Cardiac fibroblast (primary cell): ENCODE data around the gene FAM50B.

Experiments
- DNase-seq, 2 donors: peaks; one replicate each; pipeline versions ENCODE4 v3.0.0 to v3.0.0-alpha.2; 2010; ENCODE audit warnings: low read depth in 2 of 2
- H3K4me3 ChIP-seq, 2 donors: replicated peaks in 1 of 2; 1 replicate in 1 of 2; 2 replicates in 1 of 2; pipeline ENCODE4 v1.5.1; 2011; ENCODE audit warnings: low read depth in 2 of 2, low read length in 2 of 2, mild to moderate bottlenecking in 2 of 2, moderate library complexity in 1 of 2
- TF ChIP-seq, protein P1 (sequence below): IDR thresholded peaks from one replicate; pipeline ENCODE4 v1.5.1; 2011; ENCODE audit warnings: low read depth, mild to moderate bottlenecking, low read length, inconsistent platforms

The FAM50B gene

DNA sequence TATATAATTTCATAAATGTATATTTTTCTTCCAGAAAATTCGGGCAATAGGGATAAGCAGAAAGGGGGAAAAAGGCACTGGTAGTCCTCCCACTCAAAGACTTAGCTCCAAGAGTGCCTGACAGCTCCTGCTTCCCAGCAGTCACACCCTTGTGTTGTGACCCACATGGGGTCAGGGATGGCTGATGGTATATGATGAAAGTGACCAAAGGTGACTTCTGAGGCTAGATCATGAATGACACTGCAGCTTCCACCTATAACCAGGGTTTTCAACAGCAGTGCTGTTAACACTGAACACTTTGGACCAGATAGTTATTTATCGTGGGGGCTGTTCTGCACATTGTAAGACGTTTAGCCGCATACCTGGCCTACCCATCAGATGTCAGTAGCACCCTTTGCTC, 22.3 kb downstream of the FAM50B start:
- no peak for DNase-seq
- TF ChIP-seq, protein P1, sequence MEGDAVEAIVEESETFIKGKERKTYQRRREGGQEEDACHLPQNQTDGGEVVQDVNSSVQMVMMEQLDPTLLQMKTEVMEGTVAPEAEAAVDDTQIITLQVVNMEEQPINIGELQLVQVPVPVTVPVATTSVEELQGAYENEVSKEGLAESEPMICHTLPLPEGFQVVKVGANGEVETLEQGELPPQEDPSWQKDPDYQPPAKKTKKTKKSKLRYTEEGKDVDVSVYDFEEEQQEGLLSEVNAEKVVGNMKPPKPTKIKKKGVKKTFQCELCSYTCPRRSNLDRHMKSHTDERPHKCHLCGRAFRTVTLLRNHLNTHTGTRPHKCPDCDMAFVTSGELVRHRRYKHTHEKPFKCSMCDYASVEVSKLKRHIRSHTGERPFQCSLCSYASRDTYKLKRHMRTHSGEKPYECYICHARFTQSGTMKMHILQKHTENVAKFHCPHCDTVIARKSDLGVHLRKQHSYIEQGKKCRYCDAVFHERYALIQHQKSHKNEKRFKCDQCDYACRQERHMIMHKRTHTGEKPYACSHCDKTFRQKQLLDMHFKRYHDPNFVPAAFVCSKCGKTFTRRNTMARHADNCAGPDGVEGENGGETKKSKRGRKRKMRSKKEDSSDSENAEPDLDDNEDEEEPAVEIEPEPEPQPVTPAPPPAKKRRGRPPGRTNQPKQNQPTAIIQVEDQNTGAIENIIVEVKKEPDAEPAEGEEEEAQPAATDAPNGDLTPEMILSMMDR, result no peak
- no peak overlapping the region for H3K4me3 ChIP-seq

DNA sequence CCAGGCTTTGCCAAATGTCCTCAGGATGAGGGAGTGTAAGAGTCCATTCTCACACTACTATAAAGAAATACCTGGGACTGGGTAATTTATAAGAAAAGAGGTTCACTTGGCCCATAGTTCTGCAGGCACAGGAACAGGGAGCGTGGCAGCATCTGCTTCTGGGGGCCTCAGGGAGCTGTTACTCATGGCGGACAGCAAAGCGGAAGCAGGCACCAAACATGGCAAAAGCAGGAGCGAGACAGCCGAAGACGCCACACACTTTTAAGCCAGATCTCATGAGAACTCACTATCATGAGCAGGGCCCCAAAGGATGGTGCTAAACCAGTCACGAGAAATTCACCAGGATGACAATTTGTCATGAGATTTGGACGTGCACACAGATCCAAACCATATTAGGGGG, 22.8 kb downstream of the FAM50B start:
- no peak for DNase-seq
- TF ChIP-seq, protein P1, result no peak
- H3K4me3 ChIP-seq, result no peak overlapping the region

- TF ChIP-seq, protein P1, result no peak
- DNase-seq, result no peak
- no peak overlapping the region for H3K4me3 ChIP-seq
Observed at GRCh38 chr6:3872370-3872854, 23.2 kb downstream of the FAM50B start.

GRCh38 chr6:3873051-3873450, 23.9 kb downstream of the FAM50B start:
- DNase-seq, result no peak
- H3K4me3 ChIP-seq, result no peak overlapping the region
- TF ChIP-seq, protein P1, result no peak

DNA sequence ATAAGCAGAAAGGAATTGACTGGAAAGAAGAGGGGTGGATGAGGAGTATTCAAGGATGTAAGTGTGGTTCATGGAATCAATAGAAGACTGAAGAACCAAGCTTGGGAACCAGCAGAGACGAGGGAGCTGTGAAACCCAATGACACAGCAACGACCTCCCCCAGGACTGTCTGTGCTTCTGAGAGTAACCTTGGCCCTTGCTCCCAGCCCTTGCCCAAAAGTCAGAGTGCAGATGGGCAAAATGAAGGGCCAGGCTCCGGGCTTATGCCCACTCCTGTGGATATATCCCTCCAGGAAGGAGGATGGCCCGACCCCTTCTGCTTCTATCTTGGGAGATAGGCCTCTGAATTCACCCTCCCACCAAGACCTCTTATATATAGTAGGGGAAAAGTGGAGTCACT, 24.9 kb downstream of the FAM50B start:
- TF ChIP-seq, protein P1, result no peak
- no peak for DNase-seq
- H3K4me3 ChIP-seq, result no peak overlapping the region

DNA sequence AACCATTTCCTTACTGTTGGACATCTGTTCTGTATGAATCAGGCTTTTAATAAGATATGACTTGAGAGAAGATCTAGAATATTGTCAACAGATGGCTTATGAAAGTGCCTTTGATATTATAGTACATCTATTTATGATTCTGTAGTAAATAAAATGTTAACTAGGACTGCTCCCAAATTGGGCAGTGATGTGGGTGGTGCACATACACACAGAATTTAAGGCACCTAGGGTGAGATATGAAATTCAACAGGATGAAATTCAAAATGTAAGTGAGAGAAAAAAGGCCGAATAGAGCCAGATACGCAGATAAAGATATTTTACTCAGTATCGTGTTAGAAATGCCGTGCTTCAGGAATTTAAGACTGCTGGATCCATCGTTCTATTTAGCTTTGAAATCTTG, 26.3 kb downstream of the FAM50B start:
- no peak overlapping the region for H3K4me3 ChIP-seq
- TF ChIP-seq, protein P1, result no peak

DNA sequence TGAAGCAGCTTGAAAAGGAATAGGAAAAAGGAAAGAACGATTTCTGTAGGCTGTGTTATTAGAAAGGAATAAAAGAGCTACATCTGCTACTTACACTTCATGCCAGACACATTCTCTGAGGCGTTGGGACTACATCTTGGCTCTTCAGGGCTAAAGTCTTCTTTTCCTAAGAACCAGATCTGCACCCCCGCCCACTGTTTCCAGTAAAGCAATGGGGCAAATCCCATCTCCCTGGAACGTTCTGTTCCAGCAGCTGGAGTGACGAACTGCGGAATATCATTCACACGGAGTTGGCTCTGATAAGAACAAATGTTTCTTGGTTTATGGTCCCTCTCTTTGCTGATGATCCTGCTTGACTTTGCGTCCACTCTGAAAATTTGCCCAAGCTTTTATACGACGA, 26.9 kb downstream of the FAM50B start:
- TF ChIP-seq, protein P1, result no peak
- H3K4me3 ChIP-seq, result no peak overlapping the region
- DNase-seq, result peak; percentile 55 to 89

More for the DNA sequence above, 26.3 kb downstream of the FAM50B start:
- no peak for DNase-seq
